ENCODE measurements around the gene ATXN2.

ATXN2 gene

DNA sequence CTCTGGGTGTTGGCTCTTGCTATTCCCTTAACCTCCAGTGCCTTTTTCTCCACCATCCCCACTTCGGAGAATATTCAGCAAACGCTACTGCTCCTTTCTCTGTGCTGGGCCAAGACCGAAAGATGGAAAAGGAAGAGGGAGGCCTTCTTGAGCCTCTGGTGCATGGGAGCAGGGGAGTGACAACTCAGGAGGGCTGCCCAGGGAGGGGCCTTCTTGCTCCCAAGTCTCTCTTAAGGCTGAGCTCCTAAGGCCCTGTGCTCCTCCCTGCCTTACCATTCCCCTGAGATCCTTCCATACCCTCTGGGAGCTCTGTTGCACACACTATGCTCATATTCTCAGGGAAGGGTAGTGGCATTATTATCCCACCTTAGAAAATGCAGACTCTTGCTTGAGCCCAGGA, 158.5 kb downstream of the ATXN2 start:
- Histone ChIP-seq H3K36me3 (ENCODE audit: control insufficient read depth, insufficient read depth, low read length) (peaks cover 1% of the 10 kb centered on the region), H3K4me1 (ENCODE audit: control insufficient read depth, insufficient read depth, low read length) (peaks cover 12% of the 10 kb centered on the region), H3K27me3 (ENCODE audit: control insufficient read depth, insufficient read depth, low read length) (no peaks in the 10 kb centered on the region), H3K27ac (ENCODE audit: low read depth, low read length) (no peak overlapping the region), H3K4me3 (ENCODE audit: low read length) (no peak overlapping the region), H3K9ac (ENCODE audit: low read length) (no peak overlapping the region)

DNA sequence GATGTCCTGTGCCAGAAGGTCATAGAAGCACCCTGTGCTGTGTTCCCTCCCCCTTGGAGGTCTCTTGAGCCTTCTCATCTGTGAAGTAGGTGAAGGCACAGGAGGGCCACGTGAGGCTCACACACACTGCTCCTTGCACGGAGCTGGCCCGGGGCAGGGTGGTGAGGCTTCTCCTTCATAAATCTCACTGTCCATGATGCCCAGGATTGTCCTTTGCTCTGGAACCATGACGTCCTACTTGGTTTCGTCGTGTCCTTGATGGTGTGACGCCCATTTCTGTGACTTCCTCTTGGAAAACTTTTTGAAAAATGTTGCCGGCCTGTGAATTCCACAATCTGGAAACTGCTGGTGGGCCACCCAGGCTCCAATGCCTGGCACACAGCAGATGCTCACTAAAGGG, 159.0 kb downstream of the ATXN2 start:
- no peaks in the 10 kb centered on the region for H3K27me3 ChIP-seq (ENCODE audit: control insufficient read depth, insufficient read depth, low read length)
- no peak overlapping the region for H3K27ac ChIP-seq (ENCODE audit: low read depth, low read length)
- no peak overlapping the region for H3K9ac ChIP-seq (ENCODE audit: low read length)
- no peaks in the 10 kb centered on the region for H3K36me3 ChIP-seq (ENCODE audit: control insufficient read depth, insufficient read depth, low read length)
- H3K4me1 ChIP-seq (ENCODE audit: control insufficient read depth, insufficient read depth, low read length) = peaks cover 8% of the 10 kb centered on the region
- H3K4me3 ChIP-seq (ENCODE audit: low read length) = no peak overlapping the region

DNA sequence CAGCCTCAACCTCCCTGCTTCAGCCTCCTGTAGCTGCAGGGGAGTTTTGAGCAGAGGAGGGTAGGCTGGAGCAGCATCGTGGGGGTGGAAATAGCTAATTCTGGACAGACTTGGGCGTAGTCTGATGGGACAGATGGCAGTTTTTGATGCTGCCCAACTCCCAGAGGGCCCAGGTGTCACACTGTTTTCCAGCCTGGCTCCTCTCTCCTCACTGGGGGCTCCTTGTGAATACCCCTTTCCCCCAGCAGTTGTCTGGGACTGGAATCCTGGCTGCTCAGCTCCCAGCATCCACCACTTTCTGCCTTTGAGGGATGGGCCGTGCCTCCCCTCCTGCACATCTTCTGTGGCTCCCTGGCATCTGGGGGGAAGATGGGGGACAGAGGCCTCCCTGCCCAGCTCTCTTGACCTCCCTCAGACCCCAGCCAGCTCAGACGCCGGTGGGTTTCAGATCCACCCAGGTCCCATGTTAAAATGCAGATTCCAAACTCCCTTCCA, 159.4 kb downstream of the ATXN2 start:
- no peaks in the 10 kb centered on the region for H3K36me3 ChIP-seq (ENCODE audit: control insufficient read depth, insufficient read depth, low read length)
- H3K27me3 ChIP-seq (ENCODE audit: control insufficient read depth, insufficient read depth, low read length) = no peaks in the 10 kb centered on the region
- no peak overlapping the region for H3K27ac ChIP-seq (ENCODE audit: low read depth, low read length)
- H3K4me1 ChIP-seq (ENCODE audit: control insufficient read depth, insufficient read depth, low read length) = peaks cover 7% of the 10 kb centered on the region
- no peak overlapping the region for H3K4me3 ChIP-seq (ENCODE audit: low read length)
- H3K9ac ChIP-seq (ENCODE audit: low read length) = no peak overlapping the region

DNA sequence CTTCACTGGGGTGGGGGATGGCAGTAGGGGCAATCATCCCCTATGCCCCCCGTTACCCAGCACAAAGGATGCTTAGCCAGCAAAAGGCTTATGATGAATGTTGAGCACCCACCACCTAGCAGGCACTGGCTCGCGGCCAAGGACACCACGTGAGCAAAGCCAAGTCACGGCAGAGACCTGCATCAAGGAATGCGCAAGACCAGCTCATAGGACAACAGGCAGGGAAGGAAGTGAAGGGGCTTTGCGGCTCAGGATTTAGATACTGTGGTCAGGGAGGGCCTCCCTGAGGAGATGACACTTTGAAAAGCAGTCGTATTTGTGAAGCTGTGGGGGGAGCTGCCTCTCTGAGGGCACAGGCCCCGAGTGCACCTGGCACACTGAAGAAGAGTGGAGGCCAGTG, 160.6 kb downstream of the ATXN2 start:
- Histone ChIP-seq H3K36me3 (ENCODE audit: control insufficient read depth, insufficient read depth, low read length) (no peaks in the 10 kb centered on the region), H3K27ac (ENCODE audit: low read depth, low read length) (no peak overlapping the region), H3K27me3 (ENCODE audit: control insufficient read depth, insufficient read depth, low read length) (no peaks in the 10 kb centered on the region), H3K4me1 (ENCODE audit: control insufficient read depth, insufficient read depth, low read length) (peaks cover 9% of the 10 kb centered on the region), H3K4me3 (ENCODE audit: low read length) (no peak overlapping the region), H3K9ac (ENCODE audit: low read length) (no peak overlapping the region)

DNA sequence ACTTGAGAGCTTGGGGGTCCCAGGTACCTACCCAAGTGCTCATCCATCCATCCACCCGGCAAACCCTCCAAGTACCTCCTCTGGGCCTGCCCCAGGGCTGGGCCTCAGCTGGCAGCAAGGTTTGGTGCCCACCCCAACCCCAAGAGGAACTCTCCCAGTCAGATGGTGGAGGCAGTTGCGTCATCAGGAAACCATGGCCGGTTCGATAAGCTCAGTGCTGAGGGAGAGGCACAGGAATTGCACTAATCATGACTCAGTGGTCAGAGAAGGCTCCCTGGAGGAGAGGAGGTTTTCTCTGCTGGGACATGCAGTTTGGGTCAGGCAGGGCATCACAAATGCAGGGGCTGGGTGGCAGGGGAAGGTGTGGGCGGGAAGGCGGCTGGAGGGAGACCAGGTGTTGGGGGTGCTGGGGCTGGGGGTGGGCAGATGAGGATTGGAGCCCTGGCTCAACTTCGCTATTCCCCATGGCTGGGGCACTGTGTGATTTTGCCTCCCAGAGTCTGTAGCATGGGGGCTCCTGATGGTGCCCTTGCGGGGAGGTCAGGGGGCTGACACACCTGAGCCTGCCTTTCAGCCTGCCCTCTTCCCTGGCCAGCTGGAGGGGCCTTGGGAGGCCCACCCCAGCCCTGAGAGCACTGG, 161.2 kb downstream of the ATXN2 start:
- H3K27ac ChIP-seq (ENCODE audit: low read depth, low read length) = no peak overlapping the region
- H3K27me3 ChIP-seq (ENCODE audit: control insufficient read depth, insufficient read depth, low read length) = no peaks in the 10 kb centered on the region
- H3K36me3 ChIP-seq (ENCODE audit: control insufficient read depth, insufficient read depth, low read length) = no peaks in the 10 kb centered on the region
- H3K4me3 ChIP-seq (ENCODE audit: low read length) = no peak overlapping the region
- H3K4me1 ChIP-seq (ENCODE audit: control insufficient read depth, insufficient read depth, low read length) = peaks cover 9% of the 10 kb centered on the region
- peak overlapping the region; percentile 27 for H3K9ac ChIP-seq (ENCODE audit: low read length)

DNA sequence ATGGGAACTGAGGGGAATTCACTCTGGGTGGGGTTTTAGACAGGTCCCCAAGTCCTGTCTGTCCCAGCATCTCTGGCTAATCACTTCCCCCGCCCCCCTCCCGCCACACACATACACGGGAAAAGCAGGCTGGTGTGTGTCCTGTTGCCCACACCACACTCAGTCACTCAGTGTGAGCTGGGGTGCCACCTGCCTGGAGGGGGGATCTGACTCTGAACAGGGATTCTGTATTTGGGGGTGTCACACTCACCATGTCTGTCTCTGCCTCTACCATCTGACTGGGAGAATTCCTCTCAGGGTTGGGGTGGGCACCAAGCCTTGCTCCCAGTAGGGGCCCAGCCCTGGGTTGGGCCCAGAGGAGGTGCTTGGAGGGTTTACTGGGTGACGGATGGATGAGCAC, 162.3 kb downstream of the ATXN2 start:
- H3K27me3 ChIP-seq (ENCODE audit: control insufficient read depth, insufficient read depth, low read length) = no peaks in the 10 kb centered on the region
- no peak overlapping the region for H3K27ac ChIP-seq (ENCODE audit: low read depth, low read length)
- H3K36me3 ChIP-seq (ENCODE audit: control insufficient read depth, insufficient read depth, low read length) = no peaks in the 10 kb centered on the region
- H3K4me1 ChIP-seq (ENCODE audit: control insufficient read depth, insufficient read depth, low read length) = peaks cover 9% of the 10 kb centered on the region
- no peak overlapping the region for H3K9ac ChIP-seq (ENCODE audit: low read length)
- no peak overlapping the region for H3K4me3 ChIP-seq (ENCODE audit: low read length)

DNA sequence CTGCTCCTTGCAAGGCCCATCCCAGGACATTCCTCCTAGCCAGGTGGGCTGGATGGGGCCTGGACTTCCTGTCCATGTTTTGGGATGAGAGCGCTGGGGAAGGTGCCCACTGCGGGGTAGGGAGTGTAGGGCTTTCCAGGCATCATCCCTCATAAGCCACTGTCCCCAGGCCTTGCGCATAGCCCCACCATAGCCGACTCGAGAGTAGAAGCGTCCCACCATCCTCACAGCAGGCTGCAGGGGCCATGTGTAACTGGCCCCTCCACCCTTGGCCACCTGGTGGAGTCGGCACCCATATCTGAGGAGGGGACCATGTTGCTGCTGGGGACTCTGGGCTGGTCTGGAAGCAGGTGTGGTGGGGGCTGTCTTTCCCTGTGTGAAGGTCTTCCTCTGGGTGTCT, 162.8 kb downstream of the ATXN2 start:
- peaks cover 9% of the 10 kb centered on the region for H3K4me1 ChIP-seq (ENCODE audit: control insufficient read depth, insufficient read depth, low read length)
- no peak overlapping the region for H3K4me3 ChIP-seq (ENCODE audit: low read length)
- no peak overlapping the region for H3K27ac ChIP-seq (ENCODE audit: low read depth, low read length)
- H3K36me3 ChIP-seq (ENCODE audit: control insufficient read depth, insufficient read depth, low read length) = no peaks in the 10 kb centered on the region
- no peak overlapping the region for H3K9ac ChIP-seq (ENCODE audit: low read length)
- no peaks in the 10 kb centered on the region for H3K27me3 ChIP-seq (ENCODE audit: control insufficient read depth, insufficient read depth, low read length)

DNA sequence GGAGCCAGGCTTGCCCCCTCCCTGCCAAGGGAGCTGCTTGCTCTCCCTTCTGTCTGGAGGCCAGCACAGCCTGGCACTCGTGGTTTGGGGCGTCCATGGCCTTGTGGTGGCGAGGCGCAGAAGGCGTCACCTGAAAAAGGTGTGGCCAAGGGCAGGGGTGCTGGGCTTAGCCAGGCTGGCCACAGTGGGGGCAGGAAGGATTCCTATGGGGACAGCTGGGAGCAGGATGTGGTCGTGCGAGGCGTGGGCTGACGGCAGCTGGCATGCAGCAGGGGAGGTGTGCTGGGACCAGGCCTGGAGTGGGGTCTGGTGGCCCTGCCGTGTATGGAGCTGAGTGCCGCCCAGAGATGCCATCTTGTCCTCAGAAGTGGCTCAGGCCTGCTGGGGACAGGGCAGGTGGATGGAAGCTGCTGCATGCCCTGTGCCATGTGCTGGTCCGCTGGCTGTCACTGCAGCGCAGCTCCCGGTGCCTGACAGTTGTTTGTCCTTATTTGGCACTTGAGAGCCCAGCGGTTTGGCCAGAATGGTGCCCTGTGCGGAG, 163.4 kb downstream of the ATXN2 start:
- Histone ChIP-seq H3K4me1 (ENCODE audit: control insufficient read depth, insufficient read depth, low read length) (peaks cover 9% of the 10 kb centered on the region), H3K27ac (ENCODE audit: low read depth, low read length) (no peak overlapping the region), H3K27me3 (ENCODE audit: control insufficient read depth, insufficient read depth, low read length) (no peaks in the 10 kb centered on the region), H3K4me3 (ENCODE audit: low read length) (no peak overlapping the region), H3K36me3 (ENCODE audit: control insufficient read depth, insufficient read depth, low read length) (no peaks in the 10 kb centered on the region), H3K9ac (ENCODE audit: low read length) (no peak overlapping the region)

DNA sequence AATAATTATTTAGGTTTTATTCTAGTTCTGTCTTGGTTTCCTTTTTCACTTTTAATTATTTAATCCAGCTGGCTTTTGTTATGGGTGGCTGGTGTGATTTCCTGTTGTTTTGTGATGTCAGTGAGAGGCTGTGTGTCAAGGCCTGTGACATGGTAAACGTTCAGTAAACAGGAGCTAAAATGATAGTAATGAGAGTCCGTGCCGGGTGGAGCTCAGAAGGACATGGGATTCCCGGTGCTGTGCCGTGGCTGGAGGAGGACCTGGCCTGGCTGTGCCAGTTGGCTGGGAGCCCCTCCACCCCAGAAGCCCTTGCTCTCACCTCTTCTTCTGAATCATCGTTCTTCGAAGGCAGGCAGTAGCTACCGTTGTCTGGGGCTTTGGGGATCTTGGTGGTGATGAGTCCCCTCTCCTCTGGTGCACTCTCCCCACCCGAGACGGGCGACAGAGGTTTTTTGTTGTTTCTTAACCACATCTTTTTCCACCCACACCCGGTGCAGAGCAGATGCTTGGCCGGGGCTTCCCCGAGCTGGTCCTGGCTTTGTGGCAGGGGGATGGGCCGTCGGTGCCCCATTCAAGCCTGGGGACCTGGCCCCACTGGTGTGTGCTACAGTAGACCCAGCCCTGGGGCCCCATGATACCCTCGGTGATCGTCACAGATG, 164.3 kb downstream of the ATXN2 start:
- no peaks in the 10 kb centered on the region for H3K36me3 ChIP-seq (ENCODE audit: control insufficient read depth, insufficient read depth, low read length)
- H3K27me3 ChIP-seq (ENCODE audit: control insufficient read depth, insufficient read depth, low read length) = no peaks in the 10 kb centered on the region
- H3K27ac ChIP-seq (ENCODE audit: low read depth, low read length) = peak overlapping the region; percentile 4
- H3K4me3 ChIP-seq (ENCODE audit: low read length) = peak overlapping the region; percentile 43
- no peak overlapping the region for H3K9ac ChIP-seq (ENCODE audit: low read length)
- peaks cover 9% of the 10 kb centered on the region for H3K4me1 ChIP-seq (ENCODE audit: control insufficient read depth, insufficient read depth, low read length)

DNA sequence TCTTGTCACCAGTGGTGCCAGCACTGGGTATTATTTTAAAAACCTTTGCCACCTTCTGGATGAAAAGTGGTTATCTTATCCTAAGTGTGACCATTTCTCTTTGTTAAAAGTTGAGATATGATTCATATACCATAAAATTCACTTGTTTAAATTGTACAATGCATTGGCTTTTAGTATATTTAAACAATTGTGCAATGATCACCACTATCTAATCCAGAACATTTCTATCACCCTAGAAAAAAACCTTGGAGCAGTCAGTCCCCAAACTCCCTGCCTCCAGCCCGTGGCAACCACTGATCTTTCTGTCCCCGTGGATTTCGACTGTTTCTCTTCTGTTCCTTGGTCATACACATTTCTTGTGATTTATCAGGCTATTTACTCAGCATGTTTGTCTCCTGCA, 165.1 kb downstream of the ATXN2 start:
- no peak overlapping the region for H3K9ac ChIP-seq (ENCODE audit: low read length)
- peaks cover 9% of the 10 kb centered on the region for H3K4me1 ChIP-seq (ENCODE audit: control insufficient read depth, insufficient read depth, low read length)

DNA sequence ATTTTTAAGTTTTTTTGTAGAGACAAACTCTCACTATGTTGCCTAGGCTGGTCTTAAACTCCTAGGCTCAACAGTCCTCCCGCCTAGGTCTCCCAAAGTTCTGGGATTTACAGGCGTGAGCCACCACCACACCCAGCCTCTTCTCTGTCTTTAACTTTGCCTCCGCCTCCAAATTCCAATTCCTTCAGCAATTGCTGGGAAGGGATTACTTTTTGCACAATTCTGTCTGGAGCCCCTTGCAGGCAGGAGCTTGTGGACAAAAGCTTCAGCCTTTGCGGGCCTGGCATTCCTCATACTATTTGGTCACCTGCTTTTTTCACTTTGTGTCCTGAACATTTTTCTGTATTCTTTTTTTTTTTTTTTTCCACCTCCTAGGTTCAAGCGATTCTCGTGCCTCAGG, 167.3 kb downstream of the ATXN2 start:
- Histone ChIP-seq H3K9ac (ENCODE audit: low read length) (no peak overlapping the region), H3K27ac (ENCODE audit: low read depth, low read length) (no peak overlapping the region), H3K4me3 (ENCODE audit: low read length) (no peak overlapping the region), H3K4me1 (ENCODE audit: control insufficient read depth, insufficient read depth, low read length) (peaks cover 9% of the 10 kb centered on the region), H3K36me3 (ENCODE audit: control insufficient read depth, insufficient read depth, low read length) (no peaks in the 10 kb centered on the region), H3K27me3 (ENCODE audit: control insufficient read depth, insufficient read depth, low read length) (no peaks in the 10 kb centered on the region)

More for the DNA sequence above, 165.1 kb downstream of the ATXN2 start:
- peak overlapping the region; percentile 43 for H3K4me3 ChIP-seq (ENCODE audit: low read length)
- peak overlapping the region; percentile 4 for H3K27ac ChIP-seq (ENCODE audit: low read depth, low read length)
- no peaks in the 10 kb centered on the region for H3K36me3 ChIP-seq (ENCODE audit: control insufficient read depth, insufficient read depth, low read length)
- no peaks in the 10 kb centered on the region for H3K27me3 ChIP-seq (ENCODE audit: control insufficient read depth, insufficient read depth, low read length)

DNA sequence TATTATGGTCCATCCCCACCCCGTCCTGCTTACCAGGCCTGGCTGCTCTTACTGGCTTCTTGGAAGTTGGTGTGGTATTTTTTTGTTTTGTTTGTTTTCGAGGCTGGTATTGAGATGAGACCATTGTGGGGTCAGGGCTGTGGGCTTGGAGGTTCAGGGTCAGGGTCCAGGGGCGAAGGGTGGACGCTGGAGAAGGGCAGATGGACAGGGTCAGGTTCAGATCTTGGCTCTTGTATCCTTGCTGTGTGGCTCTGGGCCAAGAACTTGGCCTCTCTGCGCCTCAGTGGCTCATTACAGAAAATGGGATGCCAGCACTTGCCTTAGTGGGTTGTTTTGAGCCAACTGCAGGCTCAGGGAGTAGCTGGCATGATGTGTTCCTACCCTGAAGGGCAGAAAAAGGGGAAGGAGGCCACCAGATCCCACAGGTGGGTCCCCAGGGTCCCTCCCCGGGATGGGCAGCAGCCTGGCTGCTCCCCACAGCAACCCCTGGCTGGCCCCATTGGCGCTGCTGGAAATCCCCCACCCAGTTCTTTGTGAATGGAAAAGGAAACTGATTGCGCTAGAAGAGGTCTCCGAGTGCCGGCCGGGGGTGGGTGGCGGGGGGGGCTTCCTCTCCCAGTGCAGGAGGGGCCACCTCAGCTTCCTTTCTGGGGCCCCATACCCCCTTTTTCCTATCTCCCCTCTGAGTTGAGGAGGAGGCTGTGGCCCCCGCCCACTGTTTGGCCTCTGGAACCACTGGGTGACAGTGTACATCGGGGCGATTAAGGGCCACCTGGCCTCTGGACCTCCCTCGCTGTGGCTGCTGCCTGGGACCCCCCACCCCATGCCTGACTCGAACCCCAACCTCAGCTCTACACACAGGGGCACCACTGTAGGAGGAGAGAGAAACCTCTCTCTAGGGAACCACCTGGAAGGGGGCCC, 168.4 kb downstream of the ATXN2 start:
- no peak overlapping the region for H3K4me3 ChIP-seq (ENCODE audit: low read length)
- H3K4me1 ChIP-seq (ENCODE audit: control insufficient read depth, insufficient read depth, low read length) = peaks cover 9% of the 10 kb centered on the region
- H3K27ac ChIP-seq (ENCODE audit: low read depth, low read length) = no peak overlapping the region
- H3K27me3 ChIP-seq (ENCODE audit: control insufficient read depth, insufficient read depth, low read length) = no peaks in the 10 kb centered on the region
- H3K36me3 ChIP-seq (ENCODE audit: control insufficient read depth, insufficient read depth, low read length) = no peaks in the 10 kb centered on the region
- no peak overlapping the region for H3K9ac ChIP-seq (ENCODE audit: low read length)

Data from rectal smooth muscle tissue (tissue), 1 donor.